GF-D8 (cell line): ENCODE results near the gene TMEM176A.
"Not testable (repeated sequence)": the region's sequence is repeated elsewhere in the genome, so short reads cannot be mapped to it uniquely, and the experiment has no call there.

ENCODE experiments used
- DNase-seq: peaks from one replicate; lab custom pipeline; 2025; lab: John Stamatoyannopoulos, UW

TMEM176A gene

DNA sequence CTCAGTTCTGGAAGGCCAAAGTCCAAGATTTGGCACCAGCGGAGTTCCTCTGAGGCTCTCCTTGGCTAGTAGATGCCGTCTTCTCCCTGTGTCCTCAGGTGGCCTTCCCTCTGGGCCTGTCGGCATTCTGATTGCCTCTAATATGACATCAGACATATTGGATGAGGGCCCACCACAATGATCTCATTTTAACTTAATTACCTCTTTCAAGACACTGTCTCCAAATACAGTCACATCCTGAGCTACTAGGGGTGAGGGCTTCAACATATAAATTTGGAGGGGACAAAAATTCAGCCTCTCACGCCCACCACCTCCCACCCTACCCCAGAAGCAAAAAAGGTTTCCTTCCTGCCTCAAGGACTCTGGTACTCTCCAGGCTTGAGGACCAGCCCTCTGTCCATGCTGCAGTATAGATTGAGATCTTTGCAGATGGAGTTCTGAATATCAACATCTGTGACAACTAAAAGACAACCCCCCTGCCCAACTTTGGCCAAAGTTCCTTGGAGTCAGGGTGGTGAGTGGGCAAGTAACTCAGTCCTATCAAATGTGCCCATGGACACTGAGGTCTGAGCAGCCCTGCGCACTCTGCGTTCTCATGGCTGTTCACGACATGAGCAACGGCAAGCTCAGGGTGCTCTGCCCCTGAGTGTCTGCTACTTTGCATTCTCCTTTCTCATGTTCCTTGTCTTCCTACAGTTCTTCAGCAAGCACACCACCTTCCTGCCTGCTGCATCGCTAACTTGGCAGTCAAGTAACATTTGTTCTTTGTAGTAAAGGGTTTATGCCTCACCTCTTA, 11.9 kb upstream of the TMEM176A start:
- DNase-seq, result no peak

DNA sequence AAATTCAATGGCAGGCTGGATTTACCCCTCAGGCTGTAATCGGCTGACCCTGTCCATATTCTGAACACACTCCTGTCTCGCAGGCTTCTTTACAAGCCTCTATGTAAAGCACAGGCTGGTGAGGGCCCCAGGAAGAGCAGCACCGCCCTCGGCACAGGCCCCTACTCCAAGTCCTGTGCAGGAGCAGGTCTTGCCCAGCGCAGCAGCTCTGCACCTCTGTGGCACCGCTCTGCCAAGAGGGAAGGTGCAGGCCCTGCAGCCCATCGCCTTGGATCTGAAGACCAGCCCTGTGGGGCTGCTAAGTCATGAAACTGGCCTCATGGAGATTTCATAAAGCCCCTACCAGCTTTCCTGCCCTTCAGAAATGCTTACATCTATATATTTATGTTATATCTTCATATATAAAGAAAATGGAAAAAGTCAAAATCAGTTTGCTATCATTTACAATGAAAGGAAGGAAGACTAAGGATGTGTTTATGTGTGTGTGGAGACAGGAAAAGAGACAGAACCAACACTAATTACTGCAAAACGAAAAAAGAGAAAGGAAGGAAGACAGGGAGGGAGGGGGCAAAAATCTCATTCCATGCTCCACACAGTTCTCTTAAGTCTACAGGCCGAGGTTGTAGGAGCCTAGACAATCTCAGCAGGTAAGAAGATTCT, 10.0 kb upstream of the TMEM176A start:
- no peak for DNase-seq

DNA sequence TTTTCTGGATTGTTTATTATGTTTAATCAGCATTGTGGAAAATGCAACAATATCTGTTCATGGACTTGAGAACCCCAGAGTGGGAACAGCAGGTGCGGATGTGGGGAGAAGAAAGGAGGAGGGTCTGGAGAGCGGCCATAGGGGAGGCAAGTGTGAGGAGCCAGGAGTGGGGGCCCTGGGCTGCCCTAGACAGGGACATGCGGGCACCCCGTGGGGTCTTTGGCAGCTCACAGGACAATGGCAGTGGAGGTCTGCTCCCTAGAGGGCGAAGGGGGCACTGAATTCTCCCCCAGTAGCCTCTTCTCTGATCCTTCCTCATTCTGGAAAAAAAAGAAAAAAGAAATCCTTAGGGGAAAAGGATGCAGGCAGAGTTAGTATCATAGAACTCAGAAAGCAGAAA, 9.3 kb upstream of the TMEM176A start:
- DNase-seq, result no peak

DNA sequence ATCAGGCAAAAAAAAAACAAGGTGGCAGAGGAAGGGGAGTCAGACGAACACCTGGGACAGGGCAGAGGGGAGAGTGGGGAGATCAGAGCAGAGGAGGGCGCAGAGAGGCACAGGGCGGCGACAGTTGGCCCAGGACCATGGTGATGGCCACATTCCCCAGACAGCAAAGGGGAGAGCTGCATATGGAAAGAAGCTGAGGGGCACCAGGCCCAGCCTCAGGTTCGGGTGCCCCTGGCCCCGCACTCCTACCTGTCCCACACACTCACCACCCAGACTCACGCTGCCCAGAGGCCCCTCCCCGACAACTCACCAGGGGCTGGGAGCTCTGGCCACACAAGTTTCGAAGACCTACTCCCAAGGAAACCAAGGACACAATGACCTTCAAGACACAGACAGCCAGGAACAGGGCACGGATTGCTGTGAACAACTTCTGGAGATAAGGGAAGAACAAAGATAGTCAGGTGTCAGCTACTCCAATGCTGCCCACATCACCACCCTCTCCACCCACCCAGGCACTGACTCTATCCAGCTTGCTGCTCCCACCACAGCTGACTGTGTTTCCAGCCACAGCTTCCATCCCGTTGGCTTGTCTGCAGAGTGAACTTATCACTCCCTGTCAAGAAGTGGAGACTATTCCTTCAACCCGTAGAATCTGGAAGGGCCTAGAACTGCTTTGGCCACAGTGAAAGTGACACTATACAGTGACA, 8.7 kb upstream of the TMEM176A start:
- no peak for DNase-seq

DNA sequence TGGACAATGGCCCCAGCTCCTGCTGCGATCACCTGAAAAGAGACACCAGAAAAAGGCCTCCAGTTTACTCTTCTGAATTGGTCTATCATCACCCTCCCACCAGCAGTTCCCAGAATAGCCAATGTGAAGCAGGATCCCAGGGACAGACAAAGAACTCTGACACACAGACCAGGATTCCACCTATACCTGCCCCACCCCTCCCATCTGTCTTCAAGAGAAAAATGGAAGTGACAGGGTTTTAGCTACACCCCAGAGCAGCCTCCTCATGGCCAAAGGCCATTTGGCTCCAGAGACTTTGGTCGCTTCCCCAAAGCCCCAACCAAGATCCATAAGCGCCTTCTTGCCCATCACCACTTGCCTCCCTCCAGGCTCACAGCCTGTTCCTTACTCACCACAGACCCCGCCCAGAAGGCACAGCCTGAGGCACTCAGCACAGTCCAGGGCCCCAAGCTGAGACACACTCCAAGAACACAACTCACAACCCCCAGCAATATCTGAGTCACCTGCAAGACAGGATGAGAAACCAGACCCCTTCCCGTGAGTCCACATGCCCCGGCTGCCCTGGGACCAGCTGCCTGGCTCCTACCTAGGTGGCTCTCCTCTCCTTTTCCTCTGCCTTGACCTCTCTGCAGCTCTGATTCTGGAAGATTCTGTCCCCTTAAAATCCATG, 6.9 kb upstream of the TMEM176A start:
- DNase-seq, result no peak

DNA sequence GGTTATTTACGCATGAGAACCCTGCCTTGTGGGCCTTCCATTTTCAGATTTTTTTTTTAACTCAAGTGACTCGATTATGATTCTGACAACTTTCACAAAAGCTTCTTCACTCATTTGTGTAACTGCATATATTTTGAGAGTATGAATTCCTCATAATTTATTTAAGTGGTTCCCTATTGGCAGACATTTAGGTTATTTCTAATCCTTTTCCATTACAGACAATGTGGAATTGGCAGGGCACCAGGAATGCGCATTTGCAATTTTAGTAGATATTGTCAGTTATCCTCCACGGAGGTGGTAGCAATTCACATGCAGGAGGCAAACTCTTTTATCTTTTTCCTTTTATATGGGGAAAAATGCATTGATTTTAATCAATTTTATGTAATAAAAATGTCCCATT, 2.9 kb upstream of the TMEM176A start:
- DNase-seq, result no peak

DNA sequence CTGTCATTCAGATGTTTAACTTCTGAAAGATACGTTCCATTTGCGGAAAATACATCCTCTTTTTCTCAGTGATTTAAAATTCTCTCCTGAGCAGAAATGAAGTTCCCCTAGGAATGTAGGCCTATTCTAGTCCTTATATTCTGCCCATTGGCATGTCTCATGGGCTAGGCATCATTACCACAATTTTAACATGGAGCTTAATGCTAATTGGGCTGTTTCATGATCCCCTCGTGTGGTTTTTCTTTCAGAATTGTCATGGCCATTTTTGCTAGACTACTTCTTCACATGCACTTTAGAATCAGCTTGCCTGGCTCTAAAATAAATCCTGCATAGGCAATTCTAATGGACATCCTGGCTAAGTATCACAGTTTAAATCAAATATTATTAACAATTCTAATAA, 1.4 kb upstream of the TMEM176A start:
- no peak for DNase-seq

DNA sequence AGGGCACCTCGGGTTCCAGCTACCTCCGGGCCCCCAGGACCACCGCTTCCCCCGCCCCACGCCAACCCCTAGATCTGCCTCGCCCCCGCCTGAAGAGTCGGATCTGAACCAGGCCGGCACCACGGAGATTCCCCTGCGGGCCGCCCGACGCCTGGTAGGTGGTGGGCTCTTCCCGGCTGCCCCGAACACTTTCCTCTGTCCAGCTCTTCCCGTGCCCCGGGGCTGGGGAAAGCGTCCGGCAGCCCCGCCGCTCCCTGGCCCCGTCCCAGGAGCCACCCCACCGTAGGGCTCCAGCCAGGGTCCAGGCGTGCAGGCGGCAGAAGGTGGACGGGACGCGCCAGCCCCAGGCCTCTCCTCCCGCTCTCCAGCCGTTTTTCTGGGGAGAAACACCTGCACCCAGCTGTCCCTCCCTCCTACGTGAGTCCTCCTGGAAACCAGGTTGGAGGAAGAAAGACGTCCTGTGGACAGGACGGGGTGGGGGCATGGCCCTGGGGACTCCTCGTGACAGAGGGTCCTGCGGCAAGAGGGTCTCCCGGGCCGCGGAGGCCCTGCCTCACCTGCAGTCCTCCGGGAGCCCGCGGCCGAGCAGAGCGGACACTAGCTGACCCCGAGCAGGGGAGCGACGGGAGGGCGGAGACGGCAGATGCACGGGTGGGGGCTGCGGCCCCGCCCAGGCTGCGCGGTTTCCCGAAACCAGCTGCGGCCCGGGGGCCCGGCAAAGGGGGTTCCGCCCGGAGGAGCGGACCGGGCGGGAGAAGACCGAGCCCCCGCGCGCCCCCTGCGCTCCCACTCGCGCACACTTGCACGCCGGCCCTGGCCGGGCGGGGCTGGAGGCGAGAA, 608 bp upstream of the TMEM176A start, which contains the start of gene TMEM176B:
TSS of gene TMEM176B (minus strand) at position 624 of the 840 bp plus-strand sequence. CDS start 3,795 bp downstream, outside the sequence.
- no peak for DNase-seq

DNA sequence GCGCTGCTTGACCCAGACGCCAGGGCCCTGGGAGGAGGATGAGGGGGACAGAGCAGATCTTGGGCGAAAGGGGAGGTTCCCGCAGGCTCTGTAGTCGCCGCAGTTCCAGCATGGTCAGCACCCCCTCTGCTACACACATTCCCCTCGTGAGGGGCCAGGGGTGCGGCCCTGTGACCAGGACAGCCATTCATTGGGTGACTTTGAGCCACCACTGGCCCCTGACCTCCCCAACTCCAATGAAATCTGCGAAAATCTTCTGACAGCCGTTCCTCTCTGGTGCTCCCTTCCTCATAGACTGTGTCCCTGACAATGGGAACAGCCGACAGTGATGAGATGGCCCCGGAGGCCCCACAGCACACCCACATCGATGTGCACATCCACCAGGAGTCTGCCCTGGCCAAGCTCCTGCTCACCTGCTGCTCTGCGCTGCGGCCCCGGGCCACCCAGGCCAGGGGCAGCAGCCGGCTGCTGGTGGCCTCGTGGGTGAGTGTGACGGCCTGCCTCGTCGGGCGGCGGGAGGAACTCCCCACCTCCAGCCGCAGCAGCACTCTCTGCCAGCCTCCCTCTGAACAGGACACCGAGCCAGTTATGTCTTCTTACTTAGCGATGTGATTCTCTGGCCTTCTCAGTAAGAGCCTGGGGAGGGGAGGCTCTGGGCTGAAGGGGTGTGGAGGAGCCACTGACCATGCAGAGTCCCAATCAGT, 825 bp downstream of the TMEM176A start:
- no peak for DNase-seq

DNA sequence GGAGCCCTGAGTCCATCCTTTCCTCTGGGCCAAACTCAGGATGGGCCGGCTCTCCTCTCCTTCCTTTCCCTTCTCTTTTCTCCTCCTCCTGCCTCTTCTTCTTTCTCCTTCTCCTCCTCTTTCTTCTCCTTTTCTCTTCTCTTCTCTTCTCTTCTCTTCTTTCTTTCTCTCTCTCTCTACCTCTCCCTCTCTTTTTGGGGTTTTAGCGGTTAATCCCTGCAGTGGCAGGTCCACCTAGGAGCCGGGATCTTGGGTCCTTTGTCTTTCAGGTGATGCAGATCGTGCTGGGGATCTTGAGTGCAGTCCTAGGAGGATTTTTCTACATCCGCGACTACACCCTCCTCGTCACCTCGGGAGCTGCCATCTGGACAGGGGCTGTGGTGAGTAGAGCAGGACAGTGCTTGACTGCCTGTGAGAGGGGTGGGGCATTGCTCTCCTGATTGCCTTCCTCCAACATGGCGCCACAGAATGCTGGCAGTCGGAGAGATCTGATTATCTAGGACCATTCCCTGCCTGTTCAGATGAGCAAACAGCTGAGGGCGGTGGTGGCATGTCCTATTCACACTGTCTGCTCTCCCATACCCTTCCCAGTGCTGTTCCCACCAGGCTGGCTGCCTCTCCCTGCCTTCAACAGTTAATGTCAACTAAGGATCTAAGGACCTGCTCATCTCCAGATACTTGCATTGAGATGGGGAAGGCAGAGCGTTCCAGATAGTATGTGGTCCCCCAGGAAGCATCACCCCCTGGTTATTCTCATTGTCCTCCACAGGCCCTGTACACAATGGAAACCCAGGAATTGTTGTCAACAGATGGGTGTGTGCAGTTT, 1.6 kb downstream of the TMEM176A start:
- no peak for DNase-seq

DNA sequence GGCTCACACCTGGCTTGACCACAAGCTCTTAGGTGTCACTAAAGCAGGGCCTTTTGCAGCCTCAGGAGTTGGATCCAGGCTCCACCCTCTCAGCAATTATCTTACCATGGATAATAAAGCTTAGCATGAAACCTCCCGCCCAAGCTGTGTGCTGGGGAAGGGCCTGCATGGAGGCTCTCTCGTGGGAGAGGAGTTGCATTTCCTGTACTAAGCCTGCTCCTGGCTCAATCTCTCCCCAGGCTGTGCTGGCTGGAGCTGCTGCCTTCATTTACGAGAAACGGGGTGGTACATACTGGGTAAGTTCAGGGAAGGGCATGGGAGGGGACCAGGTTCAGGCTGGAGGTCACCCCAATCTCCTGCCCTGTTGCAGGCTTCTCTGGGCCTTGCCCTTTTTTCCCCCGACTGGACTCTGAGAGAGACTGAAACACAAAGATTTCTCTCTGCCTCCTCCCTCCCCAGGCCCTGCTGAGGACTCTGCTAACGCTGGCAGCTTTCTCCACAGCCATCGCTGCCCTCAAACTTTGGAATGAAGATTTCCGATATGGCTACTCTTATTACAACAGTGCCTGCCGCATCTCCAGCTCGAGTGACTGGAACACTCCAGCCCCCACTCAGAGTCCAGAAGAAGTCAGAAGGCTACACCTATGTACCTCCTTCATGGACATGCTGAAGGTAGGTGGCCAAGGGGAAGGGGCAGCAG, 2.7 kb downstream of the TMEM176A start:
- DNase-seq, result no peak

DNA sequence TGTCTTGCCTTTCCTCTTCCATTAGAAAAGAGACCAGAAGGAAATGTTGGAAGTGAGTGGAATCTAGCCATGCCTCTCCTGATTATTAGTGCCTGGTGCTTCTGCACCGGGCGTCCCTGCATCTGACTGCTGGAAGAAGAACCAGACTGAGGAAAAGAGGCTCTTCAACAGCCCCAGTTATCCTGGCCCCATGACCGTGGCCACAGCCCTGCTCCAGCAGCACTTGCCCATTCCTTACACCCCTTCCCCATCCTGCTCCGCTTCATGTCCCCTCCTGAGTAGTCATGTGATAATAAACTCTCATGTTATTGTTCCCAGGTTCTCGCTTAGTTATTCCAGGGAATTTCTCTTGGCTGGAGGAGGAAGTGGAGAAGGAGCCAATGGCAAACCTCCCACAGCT, 4.2 kb downstream of the TMEM176A start:
- DNase-seq, result no peak

DNA sequence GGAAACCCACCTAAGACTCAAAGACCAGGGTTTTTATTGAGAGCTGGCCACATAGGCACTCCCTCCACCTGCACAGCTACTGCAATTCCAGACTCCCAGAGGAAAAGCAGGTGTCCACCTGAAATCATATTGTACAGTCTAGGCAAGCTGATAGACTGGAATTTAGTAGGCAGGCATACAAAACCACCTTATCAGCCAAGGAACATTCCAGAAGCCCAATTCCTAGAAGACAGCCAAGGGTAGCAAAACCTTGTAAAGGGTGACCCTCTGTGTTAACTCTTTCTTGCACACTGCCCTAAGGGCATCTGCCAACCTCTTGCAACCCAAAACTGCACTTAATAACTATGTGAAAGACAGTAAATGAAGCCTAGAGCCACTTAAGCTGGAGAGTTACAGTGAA, 5.3 kb downstream of the TMEM176A start:
- DNase-seq, result no peak

DNA sequence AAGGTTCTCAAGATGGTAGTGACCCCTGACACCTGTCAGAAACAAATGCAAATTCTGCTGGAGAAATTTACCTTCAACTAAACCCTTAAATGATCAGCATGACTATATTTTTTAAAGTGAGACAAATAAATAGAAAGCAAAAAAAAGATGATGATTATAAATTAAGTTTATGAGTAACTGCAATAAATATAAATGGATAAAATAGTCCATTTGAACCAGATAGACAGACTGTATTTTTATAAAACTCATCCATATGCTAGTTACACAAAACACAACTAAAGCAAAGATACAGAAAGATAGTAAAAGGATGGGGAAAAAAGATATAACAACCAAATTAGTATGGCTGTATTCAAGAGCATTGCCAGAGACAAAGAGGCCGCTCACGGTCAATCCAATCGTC, 5.9 kb downstream of the TMEM176A start:
- DNase-seq, result no peak

DNA sequence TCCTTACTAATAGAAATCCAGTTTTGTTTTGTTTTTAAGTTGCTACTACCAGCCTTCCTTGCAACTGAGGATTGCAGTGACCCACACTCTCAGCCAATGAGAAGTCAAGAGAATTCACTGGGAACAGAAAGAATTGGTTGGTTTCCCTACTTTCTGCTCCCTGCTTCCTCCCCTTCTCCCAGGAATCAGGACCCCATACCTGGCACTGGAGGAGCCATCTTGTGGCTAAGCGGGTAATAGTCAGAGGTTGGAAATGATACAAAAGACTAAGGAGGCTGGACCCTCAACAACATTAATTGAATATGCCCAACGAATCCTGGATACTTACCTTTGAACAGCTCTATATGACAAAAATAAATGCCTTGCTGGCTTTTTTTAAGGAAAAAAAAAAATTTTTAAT, 6.3 kb downstream of the TMEM176A start:
- DNase-seq, result no peak

DNA sequence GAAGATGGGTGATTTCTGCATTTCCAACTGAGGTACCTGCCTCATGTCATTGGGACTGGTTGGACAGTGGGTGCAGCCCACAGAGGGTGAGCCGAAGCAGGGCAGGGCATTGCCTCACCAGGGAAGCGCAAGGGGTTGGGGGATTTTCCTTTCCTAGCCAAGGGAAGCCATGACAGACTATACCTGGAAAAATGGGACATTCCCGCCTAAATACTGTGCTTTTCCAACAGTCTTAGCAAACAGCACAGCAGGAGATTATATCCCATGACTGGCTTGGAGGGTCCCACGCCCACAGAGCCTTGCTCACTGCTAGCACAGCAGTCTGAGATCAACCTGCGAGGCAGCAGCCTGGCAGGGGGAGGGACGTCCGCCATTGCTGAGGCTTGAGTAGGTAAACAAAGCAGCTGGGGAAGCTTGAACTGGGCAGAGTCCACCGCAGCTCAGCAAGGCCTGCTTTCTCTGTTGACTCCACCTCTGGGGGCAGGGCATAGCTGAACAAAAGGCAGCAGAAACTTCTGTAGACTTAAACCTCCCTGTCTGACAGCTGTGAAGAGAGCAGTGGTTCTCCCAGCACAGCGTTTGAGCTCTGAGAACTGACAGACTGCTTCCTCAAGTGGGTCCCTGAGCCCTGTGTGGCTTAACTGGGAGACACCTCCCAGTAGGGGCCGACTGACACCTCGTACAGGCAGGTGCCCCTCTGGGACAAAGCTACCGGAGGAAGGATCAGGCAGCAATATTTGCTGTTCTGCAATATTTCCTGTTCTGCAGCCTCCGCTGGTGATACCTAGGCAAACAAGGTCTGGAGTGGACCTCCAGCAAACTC, 7.3 kb downstream of the TMEM176A start:
- DNase-seq, result not testable (repeated sequence)

DNA sequence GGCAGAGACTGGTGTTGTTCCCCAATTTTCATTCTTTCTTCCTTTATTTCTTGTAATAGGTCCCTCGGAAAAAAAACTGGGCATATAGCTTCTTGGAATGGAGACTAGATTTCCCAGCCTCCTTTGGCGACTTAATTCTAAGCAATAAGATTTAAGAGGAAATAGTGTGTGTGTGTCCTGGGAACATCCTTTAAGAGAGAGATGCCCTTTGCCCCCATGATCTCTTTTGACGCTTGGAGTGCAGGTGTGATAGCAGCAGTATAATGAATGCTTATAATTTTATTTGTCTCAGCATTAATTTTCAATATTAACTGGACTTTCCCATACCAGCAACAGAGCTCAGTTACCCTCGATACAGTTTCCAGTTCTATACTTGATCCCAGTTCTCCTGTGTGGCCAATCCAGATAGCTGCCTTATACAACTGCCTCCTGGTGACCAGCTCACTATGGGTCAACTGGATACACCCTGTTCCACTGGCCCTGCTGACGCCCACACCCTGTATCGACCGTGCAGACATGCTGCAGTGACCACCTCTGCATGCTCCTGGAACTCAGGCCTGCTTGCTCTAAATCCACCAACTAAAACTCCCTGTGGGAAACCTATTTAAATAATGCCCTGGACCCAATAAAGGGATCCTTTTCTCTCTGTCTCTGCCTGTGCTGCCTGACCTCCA, 13.9 kb downstream of the TMEM176A start:
- DNase-seq, result no peak

DNA sequence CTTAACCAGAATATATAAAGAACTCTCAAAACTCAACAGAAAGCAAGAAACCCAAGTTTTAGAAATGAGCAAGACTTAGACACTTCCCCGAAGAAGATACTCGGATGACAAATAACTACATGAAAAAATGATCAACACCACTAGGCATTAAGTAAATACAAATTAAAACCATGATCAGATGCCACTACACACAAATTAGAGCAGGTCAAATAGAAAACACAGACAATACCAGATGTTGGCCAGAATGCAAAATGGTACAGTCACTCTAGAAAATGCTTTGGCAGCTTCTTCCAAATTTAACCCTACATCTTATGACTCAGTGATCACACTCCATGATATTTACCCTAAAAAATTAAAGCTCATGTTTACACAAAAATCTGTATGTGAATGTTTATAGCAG, 18.4 kb downstream of the TMEM176A start:
- no peak for DNase-seq
